Measurements from ENCODE around the gene KCTD14.

DNA sequence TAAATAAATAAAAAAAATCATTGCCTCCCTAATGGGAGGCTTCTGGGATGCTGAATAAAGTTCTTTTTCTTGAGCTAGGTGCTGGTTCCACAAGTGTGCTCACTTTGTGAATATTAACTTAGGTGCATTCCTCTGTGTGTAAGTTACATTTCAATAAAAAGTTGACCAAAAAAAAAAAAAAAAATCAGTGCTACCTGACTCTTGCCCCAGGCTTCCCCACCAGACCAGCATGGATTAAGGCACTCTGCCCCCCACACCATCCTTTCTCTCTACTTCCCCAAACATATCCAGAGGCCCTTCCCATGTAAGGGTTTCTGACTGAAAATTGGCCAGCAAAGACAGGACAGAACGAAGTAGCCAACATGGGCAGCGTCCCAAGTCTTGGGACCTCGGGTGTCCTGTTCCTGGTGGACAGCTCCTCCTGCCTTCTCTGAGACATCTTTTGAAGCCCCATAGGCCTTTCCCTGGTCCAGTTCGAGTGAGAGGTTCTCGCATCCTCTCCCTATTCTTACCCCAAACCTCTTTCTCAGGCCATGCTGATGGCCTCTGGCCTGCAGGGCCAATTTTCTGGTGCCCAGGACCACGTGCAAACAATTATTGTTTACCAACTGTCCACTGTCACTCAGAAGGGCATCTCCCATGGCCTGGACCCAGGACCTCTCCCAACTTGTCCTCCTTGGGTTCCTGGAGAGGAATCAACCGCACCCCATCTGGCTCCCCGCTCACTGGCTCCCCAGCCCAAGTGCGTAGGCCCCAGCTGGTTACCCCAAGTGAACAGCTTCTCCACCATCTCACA lies 14.9 kb upstream of the KCTD14 start:
- TF ChIP-seq GATA3 (IDR thresholded peaks at IDR 0.05; ENCODE audit: low read depth, low read length) (no peak), GATA2 (IDR thresholded peaks at IDR 0.05; ENCODE audit: low read depth, low read length) (no peak)

Data from SH-SY5Y (cell line).